Measurements from ENCODE around the gene XRCC3. TPM values are rescaled to one million over a fixed set of nuclear protein-coding genes. Genes with fewer than 3 reads are reported as not detected.

XRCC3 gene
- total and polyA plus RNA-seq, 2 of the 8 experiments (the other 6 are each of a cell fraction or from before 2014, with no cell fraction given) = 36.9 to 41.8 TPM

DNA sequence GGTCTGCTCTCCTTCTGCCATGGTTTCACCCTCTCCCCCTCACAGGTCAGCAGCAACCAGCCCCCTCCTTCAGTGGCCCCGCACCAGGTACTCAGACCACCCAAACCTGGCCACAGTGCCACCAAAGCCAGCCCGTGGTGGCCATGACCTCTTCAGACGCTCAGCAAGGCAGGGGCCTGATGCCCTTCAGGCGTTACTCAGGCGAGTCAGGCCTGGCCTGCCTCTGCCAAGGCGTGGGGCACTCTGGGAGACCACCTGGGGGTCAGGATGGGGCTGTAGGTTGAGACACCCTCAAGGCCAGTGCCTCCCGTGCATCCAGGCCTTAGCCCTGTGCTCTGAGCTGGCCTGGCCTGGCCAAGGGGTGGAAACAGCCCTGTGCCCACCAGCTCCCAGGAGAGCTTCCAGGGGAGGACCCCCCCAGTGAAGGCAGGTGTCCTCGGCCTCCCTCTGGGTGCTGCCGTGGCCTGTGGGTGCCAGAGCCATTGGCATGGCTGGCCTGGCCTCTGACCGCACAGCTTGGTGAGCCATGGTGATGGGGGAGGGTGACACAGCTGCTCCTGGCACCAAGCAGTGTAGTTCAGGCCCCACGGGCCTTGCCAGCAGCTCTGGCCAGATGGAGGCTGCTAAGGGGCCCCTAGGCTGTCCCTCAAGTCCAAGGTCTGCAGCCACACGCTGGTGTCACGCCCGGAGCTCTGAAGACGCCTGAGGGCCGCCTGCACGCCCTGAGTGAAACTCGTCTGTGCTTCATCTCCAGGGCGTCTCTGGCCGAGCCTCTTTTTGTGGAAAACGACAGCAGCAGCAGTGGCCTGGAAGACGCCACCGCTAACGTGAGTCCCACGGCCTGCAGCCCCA, 15.1 kb downstream of the XRCC3 start:
- Histone ChIP-seq H3K9ac (replicated peaks in 1 of 4; ENCODE audit: extremely low read depth in 1 of 4, low read depth in 3 of 4, low read length in 3 of 4) (no peak overlapping the region), H4K91ac (replicated peaks; ENCODE audit: insufficient read length, low read length) (no peak overlapping the region), H3K27me3 (replicated peaks in 1 of 4; ENCODE audit: control insufficient read depth in 3 of 4, extremely low read depth in 1 of 4, insufficient read depth in 3 of 4, low read length in 3 of 4) (no peaks in the 10 kb centered on the region), H3K23ac (ENCODE audit: insufficient read length) (no peak overlapping the region), H2AK5ac (ENCODE audit: low read depth, low read length) (no peak overlapping the region), H3K27ac (ENCODE audit: low read depth, low read length) (no peak overlapping the region; the same call in 1 of the 2 replicates), H3K4me1 (replicated peaks in 1 of 4; ENCODE audit: control insufficient read depth in 3 of 4, insufficient read depth in 4 of 4, low read length in 3 of 4) (peaks cover 0 to 2% (median 0%) of the 10 kb centered on the region in 4 experiments; a peak in 2 of 7 replicates), H3K23me2 (ENCODE audit: low read depth, low read length) (no peaks in the 10 kb centered on the region), H2BK5ac (ENCODE audit: low read depth, low read length) (no peak overlapping the region), H2BK20ac (ENCODE audit: low read length) (no peak overlapping the region), H3K9me3 (ENCODE audit: insufficient read depth in 2 of 2, low read depth in 1 of 2, low read length in 1 of 2) (no peaks in the 10 kb centered on the region), H3K4me3 (ENCODE audit: extremely low read depth in 1 of 4, insufficient read depth in 2 of 4, low read depth in 3 of 4, low read length in 4 of 4) (no peak overlapping the region), H3K36me3 (ENCODE audit: control insufficient read depth in 2 of 4, insufficient read depth in 4 of 4, low read length in 3 of 4) (peaks cover 2 to 34% (median 12%) of the 10 kb centered on the region in 4 experiments; a peak in 6 of 8 replicates), H3K56ac (replicated peaks; ENCODE audit: insufficient read length, low read depth, low read length) (no peak overlapping the region), H2AFZ (ENCODE audit: low read length) (no peak overlapping the region), H3K79me1 (ENCODE audit: low read depth, low read length) (peaks cover 8% of the 10 kb centered on the region; the same call in 1 of the 2 replicates), H4K5ac (ENCODE audit: insufficient read length, low read depth, low read length) (no peak overlapping the region), H2BK15ac (ENCODE audit: low read length) (no peak overlapping the region), H3K79me2 (ENCODE audit: control insufficient read depth in 1 of 2, insufficient read depth in 2 of 2, low read length in 2 of 2) (no peaks in the 10 kb centered on the region), H2BK120ac (replicated peaks; ENCODE audit: low read depth, low read length) (no peak overlapping the region), H3K18ac (ENCODE audit: extremely low read depth, low read length) (no peak overlapping the region), H3K4me2 (ENCODE audit: insufficient read depth in 1 of 2, low read depth in 2 of 2, low read length in 2 of 2) (no peak overlapping the region), H3K4ac (replicated peaks; ENCODE audit: insufficient read length, low read depth, low read length) (no peak overlapping the region), H3K14ac (ENCODE audit: insufficient read length) (no peak overlapping the region), H2BK12ac (ENCODE audit: low read depth, low read length) (no peak overlapping the region), H4K8ac (ENCODE audit: extremely low read depth, insufficient read depth, low read length) (peak overlapping the region; percentile 21; the same call in 1 of the 2 replicates), H4K20me1 (replicated peaks in 1 of 2; ENCODE audit: control insufficient read depth in 1 of 2, insufficient read depth in 2 of 2, low read length in 2 of 2) (peaks cover 10 to 29% of the 10 kb centered on the region in 2 experiments)
- CTCF ChIA-PET (ENCODE audit: partially characterized antibody) = interaction anchor here (1.3 to 2.8 kb wide), 3 partner anchors 13 to 36 kb away, joined by 4 to 8 read pairs (median 5); no protein-coding TSS in a partner anchor
- WGBS, 2 experiments (ENCODE audit: extremely low coverage in 1 of 2, insufficient coverage in 1 of 2, insufficient read length in 1 of 2, insufficient replicate concordance in 2 of 2, low coverage in 1 of 2, low lambda C conversion rate in 2 of 2, missing lambda C conversion rate in 1 of 2) = 88% methylated on average over 24 of the region's 25 CpGs; no CpG with 5 or more reads in 1 of the 2 experiments
- POLR2A ChIA-PET (ENCODE audit: partially characterized antibody) = interaction anchor here (0.7 to 3.0 kb wide), 7 partner anchors 10 to 499 kb away, joined by 3 to 16 read pairs (median 5); partner anchors contain the start of gene CKB
- DNase-seq (ENCODE audit: low read depth in 1 of 2, low spot score in 2 of 2) (no peak), FAIRE-seq (no peak)
- TF ChIP-seq CBX8 (IDR thresholded peaks at IDR 0.05; ENCODE audit: borderline replicate concordance, low read depth, low read length) (no peak), BCL11A (IDR thresholded peaks at IDR 0.05; ENCODE audit: low read depth in 2 of 2, low read length in 2 of 2) (no peak), POLR2AphosphoS5 (IDR thresholded peaks at IDR 0.05; ENCODE audit: low read depth, low read length) (no peak; the same call in 1 of the 2 replicates), KDM4A (IDR thresholded peaks at IDR 0.05; ENCODE audit: low read depth, low read length, severe bottlenecking) (no peak), YY1 (IDR thresholded peaks at IDR 0.05; ENCODE audit: low read depth, low read length) (no peak), EGR1 (IDR thresholded peaks at IDR 0.05; ENCODE audit: borderline replicate concordance, low read depth, low read length) (no peak), RXRA (IDR thresholded peaks at IDR 0.05; ENCODE audit: insufficient read depth, low read depth, low read length) (no peak), HDAC2 (IDR thresholded peaks at IDR 0.05; ENCODE audit: borderline replicate concordance in 1 of 2, low read depth in 2 of 2, low read length in 2 of 2) (no peak), ZNF274 (IDR thresholded peaks at IDR 0.05; ENCODE audit: borderline replicate concordance, extremely low read depth, low read length) (no peak)

Data from H1 (cell line).